Measurements from ENCODE around the gene USP10. TPM values are rescaled to one million over a fixed set of nuclear protein-coding genes. Genes with fewer than 3 reads are reported as not detected.
"Not testable (repeated sequence)": the region's sequence is repeated elsewhere in the genome, so short reads cannot be mapped to it uniquely, and the experiment has no call there.

The USP10 gene
- polyA plus RNA-seq, 2 donors = 17.1 to 25.9 TPM

- Histone ChIP-seq H3K27me3 (ENCODE audit: control insufficient read depth in 1 of 2, insufficient read depth in 2 of 2, low read length in 2 of 2) (no peaks in the 10 kb centered on the region), H3K4me3 (ENCODE audit: low read depth in 1 of 2, low read length in 2 of 2) (no peak overlapping the region), H3K36me3 (ENCODE audit: control insufficient read depth in 2 of 2, insufficient read depth in 2 of 2, low read length in 1 of 2) (no peaks in the 10 kb centered on the region), H3K9me3 (ENCODE audit: control insufficient read depth in 2 of 2, insufficient read depth in 1 of 2, low read depth in 1 of 2, low read length in 1 of 2) (no peaks in the 10 kb centered on the region), H3K27ac (ENCODE audit: low read depth in 2 of 2, low read length in 1 of 2) (no peak overlapping the region), H3K4me1 (ENCODE audit: control insufficient read depth in 2 of 2, insufficient read depth in 2 of 2, low read length in 1 of 2) (no peaks in the 10 kb centered on the region)
- 94 to 95% methylated on average over 4 of the region's 4 CpGs for WGBS, 2 donors
Measured at GRCh38 chr16:84680843-84681629, 18.8 kb upstream of the USP10 start.

GRCh38 chr16:84683691-84684591 is 15.9 kb upstream of the USP10 start:
- Histone ChIP-seq H3K36me3 (ENCODE audit: control insufficient read depth in 2 of 2, insufficient read depth in 2 of 2, low read length in 1 of 2) (no peaks in the 10 kb centered on the region), H3K27me3 (ENCODE audit: control insufficient read depth in 1 of 2, insufficient read depth in 2 of 2, low read length in 2 of 2) (no peaks in the 10 kb centered on the region), H3K4me3 (ENCODE audit: low read depth in 1 of 2, low read length in 2 of 2) (no peak overlapping the region), H3K9me3 (ENCODE audit: control insufficient read depth in 2 of 2, insufficient read depth in 1 of 2, low read depth in 1 of 2, low read length in 1 of 2) (no peaks in the 10 kb centered on the region), H3K27ac (ENCODE audit: low read depth in 2 of 2, low read length in 1 of 2) (no peak overlapping the region), H3K4me1 (ENCODE audit: control insufficient read depth in 2 of 2, insufficient read depth in 2 of 2, low read length in 1 of 2) (no peaks in the 10 kb centered on the region)
- 64 to 74% methylated on average over 15 of the region's 15 CpGs for WGBS, 2 donors

- H3K9me3 ChIP-seq (ENCODE audit: control insufficient read depth in 2 of 2, insufficient read depth in 1 of 2, low read depth in 1 of 2, low read length in 1 of 2) = no peaks in the 10 kb centered on the region
- no peaks in the 10 kb centered on the region for H3K27me3 ChIP-seq (ENCODE audit: control insufficient read depth in 1 of 2, insufficient read depth in 2 of 2, low read length in 2 of 2)
- no peak overlapping the region for H3K4me3 ChIP-seq (ENCODE audit: low read depth in 1 of 2, low read length in 2 of 2)
- no peak overlapping the region for H3K27ac ChIP-seq (ENCODE audit: low read depth in 2 of 2, low read length in 1 of 2)
- no peaks in the 10 kb centered on the region for H3K36me3 ChIP-seq (ENCODE audit: control insufficient read depth in 2 of 2, insufficient read depth in 2 of 2, low read length in 1 of 2)
- WGBS, 2 donors = 87 to 91% methylated on average over 4 of the region's 4 CpGs
- no peaks in the 10 kb centered on the region for H3K4me1 ChIP-seq (ENCODE audit: control insufficient read depth in 2 of 2, insufficient read depth in 2 of 2, low read length in 1 of 2)
Measured at GRCh38 chr16:84684592-84684965, 15.2 kb upstream of the USP10 start.

- Histone ChIP-seq H3K27ac (ENCODE audit: low read depth in 2 of 2, low read length in 1 of 2) (no peak overlapping the region), H3K36me3 (ENCODE audit: control insufficient read depth in 2 of 2, insufficient read depth in 2 of 2, low read length in 1 of 2) (no peaks in the 10 kb centered on the region), H3K4me3 (ENCODE audit: low read depth in 1 of 2, low read length in 2 of 2) (no peak overlapping the region), H3K4me1 (ENCODE audit: control insufficient read depth in 2 of 2, insufficient read depth in 2 of 2, low read length in 1 of 2) (no peaks in the 10 kb centered on the region), H3K9me3 (ENCODE audit: control insufficient read depth in 2 of 2, insufficient read depth in 1 of 2, low read depth in 1 of 2, low read length in 1 of 2) (no peaks in the 10 kb centered on the region), H3K27me3 (ENCODE audit: control insufficient read depth in 1 of 2, insufficient read depth in 2 of 2, low read length in 2 of 2) (no peaks in the 10 kb centered on the region)
- 72 to 83% methylated on average over 8 of the region's 8 CpGs for WGBS, 2 donors
Measured at GRCh38 chr16:84685210-84685609, 14.6 kb upstream of the USP10 start.

- Histone ChIP-seq H3K9me3 (ENCODE audit: control insufficient read depth in 2 of 2, insufficient read depth in 1 of 2, low read depth in 1 of 2, low read length in 1 of 2) (no peaks in the 10 kb centered on the region), H3K27me3 (ENCODE audit: control insufficient read depth in 1 of 2, insufficient read depth in 2 of 2, low read length in 2 of 2) (no peaks in the 10 kb centered on the region), H3K4me1 (ENCODE audit: control insufficient read depth in 2 of 2, insufficient read depth in 2 of 2, low read length in 1 of 2) (no peaks in the 10 kb centered on the region), H3K27ac (ENCODE audit: low read depth in 2 of 2, low read length in 1 of 2) (no peak overlapping the region), H3K36me3 (ENCODE audit: control insufficient read depth in 2 of 2, insufficient read depth in 2 of 2, low read length in 1 of 2) (no peaks in the 10 kb centered on the region), H3K4me3 (ENCODE audit: low read depth in 1 of 2, low read length in 2 of 2) (no peak overlapping the region)
- WGBS, 2 donors = 84 to 87% methylated on average over 6 of the region's 6 CpGs
Measured at GRCh38 chr16:84686707-84687298, 13.0 kb upstream of the USP10 start.

- no peaks in the 10 kb centered on the region for H3K27me3 ChIP-seq (ENCODE audit: control insufficient read depth in 1 of 2, insufficient read depth in 2 of 2, low read length in 2 of 2)
- H3K4me1 ChIP-seq (ENCODE audit: control insufficient read depth in 2 of 2, insufficient read depth in 2 of 2, low read length in 1 of 2) = no peaks in the 10 kb centered on the region
- no peak overlapping the region for H3K27ac ChIP-seq (ENCODE audit: low read depth in 2 of 2, low read length in 1 of 2)
- H3K36me3 ChIP-seq (ENCODE audit: control insufficient read depth in 2 of 2, insufficient read depth in 2 of 2, low read length in 1 of 2) = no peaks in the 10 kb centered on the region
- no peaks in the 10 kb centered on the region for H3K9me3 ChIP-seq (ENCODE audit: control insufficient read depth in 2 of 2, insufficient read depth in 1 of 2, low read depth in 1 of 2, low read length in 1 of 2)
- no peak overlapping the region for H3K4me3 ChIP-seq (ENCODE audit: low read depth in 1 of 2, low read length in 2 of 2)
- 58 to 71% methylated on average over 6 of the region's 6 CpGs for WGBS, 2 donors
Measured at GRCh38 chr16:84687715-84688114, 12.1 kb upstream of the USP10 start.

GRCh38 chr16:84688163-84688562 is 11.6 kb upstream of the USP10 start:
- not testable (repeated sequence) for H3K4me1 ChIP-seq (ENCODE audit: control insufficient read depth in 2 of 2, insufficient read depth in 2 of 2, low read length in 1 of 2); H3K4me3 ChIP-seq (ENCODE audit: low read depth in 1 of 2, low read length in 2 of 2); H3K9me3 ChIP-seq (ENCODE audit: control insufficient read depth in 2 of 2, insufficient read depth in 1 of 2, low read depth in 1 of 2, low read length in 1 of 2); H3K27me3 ChIP-seq (ENCODE audit: control insufficient read depth in 1 of 2, insufficient read depth in 2 of 2, low read length in 2 of 2); H3K27ac ChIP-seq (ENCODE audit: low read depth in 2 of 2, low read length in 1 of 2); H3K36me3 ChIP-seq (ENCODE audit: control insufficient read depth in 2 of 2, insufficient read depth in 2 of 2, low read length in 1 of 2)
- 96 to 97% methylated on average over 4 of the region's 4 CpGs for WGBS, 2 donors

GRCh38 chr16:84689111-84689510 is 10.7 kb upstream of the USP10 start:
- H3K36me3 ChIP-seq (ENCODE audit: control insufficient read depth in 2 of 2, insufficient read depth in 2 of 2, low read length in 1 of 2) = no peaks in the 10 kb centered on the region
- no peak overlapping the region for H3K4me3 ChIP-seq (ENCODE audit: low read depth in 1 of 2, low read length in 2 of 2)
- H3K9me3 ChIP-seq (ENCODE audit: control insufficient read depth in 2 of 2, insufficient read depth in 1 of 2, low read depth in 1 of 2, low read length in 1 of 2) = no peaks in the 10 kb centered on the region
- H3K27me3 ChIP-seq (ENCODE audit: control insufficient read depth in 1 of 2, insufficient read depth in 2 of 2, low read length in 2 of 2) = no peaks in the 10 kb centered on the region
- 61 to 74% methylated on average over 8 of the region's 8 CpGs for WGBS, 2 donors
- no peak overlapping the region for H3K27ac ChIP-seq (ENCODE audit: low read depth in 2 of 2, low read length in 1 of 2)
- H3K4me1 ChIP-seq (ENCODE audit: control insufficient read depth in 2 of 2, insufficient read depth in 2 of 2, low read length in 1 of 2) = no peaks in the 10 kb centered on the region

GRCh38 chr16:84690088-84690819 is 9.5 kb upstream of the USP10 start:
- H3K36me3 ChIP-seq (ENCODE audit: control insufficient read depth in 2 of 2, insufficient read depth in 2 of 2, low read length in 1 of 2) = no peaks in the 10 kb centered on the region
- WGBS, 2 donors = 77 to 80% methylated on average over 6 of the region's 6 CpGs

More at GRCh38 chr16:84690088-84690819, 9.5 kb upstream of the USP10 start:
- Histone ChIP-seq H3K27ac (ENCODE audit: low read depth in 2 of 2, low read length in 1 of 2) (no peak overlapping the region), H3K4me3 (ENCODE audit: low read depth in 1 of 2, low read length in 2 of 2) (no peak overlapping the region), H3K27me3 (ENCODE audit: control insufficient read depth in 1 of 2, insufficient read depth in 2 of 2, low read length in 2 of 2) (no peaks in the 10 kb centered on the region), H3K9me3 (ENCODE audit: control insufficient read depth in 2 of 2, insufficient read depth in 1 of 2, low read depth in 1 of 2, low read length in 1 of 2) (no peaks in the 10 kb centered on the region), H3K4me1 (ENCODE audit: control insufficient read depth in 2 of 2, insufficient read depth in 2 of 2, low read length in 1 of 2) (no peaks in the 10 kb centered on the region)

Data from esophagus (tissue), 2 donors.